Ishikawa (cell line): ENCODE measurements around the gene SDR39U1.

Experiments
- CEBPB ChIP-seq: IDR thresholded peaks from 2 replicates; pipeline ENCODE4 v1.6.1; 2012
- CREB1 ChIP-seq: IDR thresholded peaks from 2 replicates; pipeline ENCODE4 v1.6.1; 2012; ENCODE audit warnings: low read depth
- EGR1 ChIP-seq: IDR thresholded peaks from 2 replicates; pipeline ENCODE4 v1.6.1; 2012
- EP300 ChIP-seq: IDR thresholded peaks from 2 replicates; pipeline ENCODE4 v1.6.1; 2012; ENCODE audit warnings: borderline replicate concordance
- FOXM1 ChIP-seq: IDR thresholded peaks from 2 replicates; pipeline ENCODE4 v1.6.1; 2012; ENCODE audit warnings: low read depth, borderline replicate concordance
- MAX ChIP-seq: IDR thresholded peaks from 2 replicates; pipeline ENCODE4 v1.6.1; 2012
- NFIC ChIP-seq: IDR thresholded peaks from 2 replicates; pipeline ENCODE4 v1.6.1; 2012
- RAD21 ChIP-seq: IDR thresholded peaks from 2 replicates; pipeline ENCODE4 v1.6.1; 2012; ENCODE audit warnings: low read depth
- TAF1 ChIP-seq: IDR thresholded peaks from 2 replicates; pipeline ENCODE4 v1.6.1; 2012; ENCODE audit warnings: low read depth, mild to moderate bottlenecking
- TCF12 ChIP-seq: IDR thresholded peaks from 2 replicates; pipeline ENCODE4 v1.6.1; 2012; ENCODE audit warnings: low read depth
- TEAD4 ChIP-seq: IDR thresholded peaks from 2 replicates; pipeline ENCODE4 v1.6.1; 2012
- YY1 ChIP-seq: IDR thresholded peaks from 2 replicates; pipeline ENCODE4 v1.6.1; 2012; ENCODE audit warnings: low read depth
- ZBTB7A ChIP-seq: IDR thresholded peaks from 2 replicates; pipeline ENCODE4 v1.6.1; 2012; ENCODE audit warnings: low read depth
- TF ChIP-seq, protein P1 (sequence below): IDR thresholded peaks from 2 replicates; pipeline ENCODE4 v1.6.1; 2012
- TF ChIP-seq, protein P2 (sequence below): IDR thresholded peaks from 2 replicates; pipeline ENCODE4 v1.6.1; 2012; ENCODE audit warnings: low read depth, mild to moderate bottlenecking

The SDR39U1 gene

GRCh38 chr14:24465805-24466204, 23.2 kb upstream of the SDR39U1 start:
- TF ChIP-seq FOXM1 (no peak), CREB1 (no peak), TEAD4 (no peak), NFIC (no peak), CEBPB (no peak), ZBTB7A (no peak), EP300 (no peak), TCF12 (no peak), YY1 (no peak), MAX (no peak)
- TF ChIP-seq, protein P1, sequence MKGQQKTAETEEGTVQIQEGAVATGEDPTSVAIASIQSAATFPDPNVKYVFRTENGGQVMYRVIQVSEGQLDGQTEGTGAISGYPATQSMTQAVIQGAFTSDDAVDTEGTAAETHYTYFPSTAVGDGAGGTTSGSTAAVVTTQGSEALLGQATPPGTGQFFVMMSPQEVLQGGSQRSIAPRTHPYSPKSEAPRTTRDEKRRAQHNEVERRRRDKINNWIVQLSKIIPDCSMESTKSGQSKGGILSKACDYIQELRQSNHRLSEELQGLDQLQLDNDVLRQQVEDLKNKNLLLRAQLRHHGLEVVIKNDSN, result no peak
- TF ChIP-seq, protein P2, sequence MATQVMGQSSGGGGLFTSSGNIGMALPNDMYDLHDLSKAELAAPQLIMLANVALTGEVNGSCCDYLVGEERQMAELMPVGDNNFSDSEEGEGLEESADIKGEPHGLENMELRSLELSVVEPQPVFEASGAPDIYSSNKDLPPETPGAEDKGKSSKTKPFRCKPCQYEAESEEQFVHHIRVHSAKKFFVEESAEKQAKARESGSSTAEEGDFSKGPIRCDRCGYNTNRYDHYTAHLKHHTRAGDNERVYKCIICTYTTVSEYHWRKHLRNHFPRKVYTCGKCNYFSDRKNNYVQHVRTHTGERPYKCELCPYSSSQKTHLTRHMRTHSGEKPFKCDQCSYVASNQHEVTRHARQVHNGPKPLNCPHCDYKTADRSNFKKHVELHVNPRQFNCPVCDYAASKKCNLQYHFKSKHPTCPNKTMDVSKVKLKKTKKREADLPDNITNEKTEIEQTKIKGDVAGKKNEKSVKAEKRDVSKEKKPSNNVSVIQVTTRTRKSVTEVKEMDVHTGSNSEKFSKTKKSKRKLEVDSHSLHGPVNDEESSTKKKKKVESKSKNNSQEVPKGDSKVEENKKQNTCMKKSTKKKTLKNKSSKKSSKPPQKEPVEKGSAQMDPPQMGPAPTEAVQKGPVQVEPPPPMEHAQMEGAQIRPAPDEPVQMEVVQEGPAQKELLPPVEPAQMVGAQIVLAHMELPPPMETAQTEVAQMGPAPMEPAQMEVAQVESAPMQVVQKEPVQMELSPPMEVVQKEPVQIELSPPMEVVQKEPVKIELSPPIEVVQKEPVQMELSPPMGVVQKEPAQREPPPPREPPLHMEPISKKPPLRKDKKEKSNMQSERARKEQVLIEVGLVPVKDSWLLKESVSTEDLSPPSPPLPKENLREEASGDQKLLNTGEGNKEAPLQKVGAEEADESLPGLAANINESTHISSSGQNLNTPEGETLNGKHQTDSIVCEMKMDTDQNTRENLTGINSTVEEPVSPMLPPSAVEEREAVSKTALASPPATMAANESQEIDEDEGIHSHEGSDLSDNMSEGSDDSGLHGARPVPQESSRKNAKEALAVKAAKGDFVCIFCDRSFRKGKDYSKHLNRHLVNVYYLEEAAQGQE, result no peak

DNA sequence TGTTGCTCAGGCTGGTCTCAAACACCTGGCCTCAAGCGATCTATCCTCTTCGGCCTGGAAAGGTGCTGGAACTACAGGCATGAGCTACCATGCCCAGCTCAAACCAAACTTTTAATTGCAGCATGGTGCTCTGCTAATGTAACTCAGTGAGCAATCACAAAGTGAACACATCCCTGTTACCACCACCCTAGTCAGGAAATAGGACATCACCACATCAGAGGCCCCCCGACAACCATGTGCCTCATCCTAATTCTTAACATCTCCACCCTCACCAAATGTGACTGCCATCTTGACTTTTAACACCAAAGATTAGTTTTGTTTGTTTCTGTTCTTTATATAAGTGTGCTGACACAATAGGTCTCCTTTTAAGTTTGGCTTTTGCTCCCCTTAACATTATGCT, 22.8 kb upstream of the SDR39U1 start:
- TF ChIP-seq, protein P1, result no peak
- TF ChIP-seq TEAD4 (no peak), ZBTB7A (no peak), YY1 (no peak), CEBPB (no peak), CREB1 (no peak), EGR1 (no peak), NFIC (no peak), TAF1 (no peak), FOXM1 (no peak)
- TF ChIP-seq, protein P2, result no peak

- TF ChIP-seq NFIC (no peak), CREB1 (no peak), ZBTB7A (no peak), FOXM1 (no peak), TAF1 (no peak), EGR1 (no peak), YY1 (no peak)
- TF ChIP-seq, protein P1, result no peak
Measured at GRCh38 chr14:24463884-24464785, 21.6 kb upstream of the SDR39U1 start.

- TF ChIP-seq EGR1, result no peak
- no peak for TF ChIP-seq RAD21
- TF ChIP-seq, protein P1, result no peak
- TF ChIP-seq, protein P2, result no peak
- TF ChIP-seq TAF1, result no peak
- no peak for TF ChIP-seq MAX
- TF ChIP-seq FOXM1, result no peak
- TF ChIP-seq CEBPB, result no peak
Measured at GRCh38 chr14:24463017-24463883, 20.7 kb upstream of the SDR39U1 start.
